GM19351 (cell line): ENCODE results near the gene APBB1IP.

Source experiments
- ATAC-seq: cut with Tn5 transposase; IDR thresholded peaks from one replicate; pipeline ENCODE4 v1.9.1; 2021; ENCODE audit warnings: mild to moderate bottlenecking, moderate library complexity; ENCODE audit not compliant: unreplicated experiment

Gene APBB1IP

GRCh38 chr10:26505491-26505890 is 67.3 kb downstream of the APBB1IP start:
- ATAC-seq: no peak

GRCh38 chr10:26506736-26507135 is 68.6 kb downstream of the APBB1IP start:
- ATAC-seq: no peak

- no peak for ATAC-seq
Observed at GRCh38 chr10:26507441-26507840, 69.3 kb downstream of the APBB1IP start.

GRCh38 chr10:26508016-26508415 is 69.9 kb downstream of the APBB1IP start:
- ATAC-seq: no peak

GRCh38 chr10:26509307-26509706 is 71.2 kb downstream of the APBB1IP start:
- no peak for ATAC-seq

- ATAC-seq: no peak
Observed at GRCh38 chr10:26513101-26513500, 75.0 kb downstream of the APBB1IP start.

GRCh38 chr10:26516540-26517101 is 78.5 kb downstream of the APBB1IP start:
- ATAC-seq: no peak

- ATAC-seq: no peak
Observed at GRCh38 chr10:26517141-26517867, 79.2 kb downstream of the APBB1IP start.

- ATAC-seq: no peak
Observed at GRCh38 chr10:26519803-26520202, 81.7 kb downstream of the APBB1IP start.

GRCh38 chr10:26520575-26520974 is 82.4 kb downstream of the APBB1IP start:
- ATAC-seq: no peak

- no peak for ATAC-seq
Observed at GRCh38 chr10:26524161-26524896, 86.2 kb downstream of the APBB1IP start.

GRCh38 chr10:26525586-26525985 is 87.4 kb downstream of the APBB1IP start:
- ATAC-seq: no peak

GRCh38 chr10:26527018-26527417 is 88.9 kb downstream of the APBB1IP start:
- no peak for ATAC-seq

- no peak for ATAC-seq
Observed at GRCh38 chr10:26528048-26528447, 89.9 kb downstream of the APBB1IP start.

GRCh38 chr10:26528715-26529393 is 90.7 kb downstream of the APBB1IP start:
- peak; percentile 90 for ATAC-seq

GRCh38 chr10:26534384-26534783 is 96.2 kb downstream of the APBB1IP start:
- ATAC-seq: no peak

- ATAC-seq: peak; percentile 44
Observed at GRCh38 chr10:26540601-26541000, 102.5 kb downstream of the APBB1IP start.

GRCh38 chr10:26543567-26544306 is 105.6 kb downstream of the APBB1IP start:
- ATAC-seq: peak; percentile 88

GRCh38 chr10:26544932-26545331 is 106.8 kb downstream of the APBB1IP start:
- no peak for ATAC-seq

- peak; percentile 73 for ATAC-seq
Observed at GRCh38 chr10:26550774-26551526, 112.8 kb downstream of the APBB1IP start.
